HTR-8/SVneo (cell line): ENCODE data around the gene ADAM15.

Source experiments
- DNase-seq: peaks from one replicate; pipeline ENCODE4 v3.0.0; 2011; ENCODE audit warnings: low spot score, mixed read lengths; ENCODE audit not compliant: insufficient read length
- FAIRE-seq: peaks from 2 replicates; lab custom pipeline; 2011; peaks lifted over from hg19 to GRCh38; lab: Jason Lieb, UNC

ADAM15 gene

GRCh38 chr1:155068599-155068998 lies 17.5 kb downstream of the ADAM15 start:
- no peak for FAIRE-seq

GRCh38 chr1:155069551-155070157 lies 18.5 kb downstream of the ADAM15 start:
- FAIRE-seq (no peak), DNase-seq (no peak)

More at GRCh38 chr1:155068599-155068998, 17.5 kb downstream of the ADAM15 start:
- no peak for DNase-seq

GRCh38 chr1:155070158-155070621 lies 19.1 kb downstream of the ADAM15 start:
- FAIRE-seq (no peak), DNase-seq (no peak)

GRCh38 chr1:155070721-155071569 lies 19.8 kb downstream of the ADAM15 start:
- FAIRE-seq (no peak), DNase-seq (no peak)

- DNase-seq (no peak), FAIRE-seq (no peak)
Observed at GRCh38 chr1:155071701-155072100, 20.6 kb downstream of the ADAM15 start.

- DNase-seq, result no peak
- FAIRE-seq, result no peak
Observed at GRCh38 chr1:155072531-155073289, 21.6 kb downstream of the ADAM15 start.

- no peak for DNase-seq
- no peak for FAIRE-seq
Observed at GRCh38 chr1:155073377-155074242, 22.5 kb downstream of the ADAM15 start.

- DNase-seq (no peak), FAIRE-seq (no peak)
Observed at GRCh38 chr1:155075535-155075934, 24.4 kb downstream of the ADAM15 start.

GRCh38 chr1:155076371-155076770 lies 25.3 kb downstream of the ADAM15 start:
- DNase-seq, result no peak
- FAIRE-seq, result no peak

- DNase-seq (no peak), FAIRE-seq (no peak)
Observed at GRCh38 chr1:155077346-155077745, 26.2 kb downstream of the ADAM15 start.

GRCh38 chr1:155077758-155078445 lies 26.8 kb downstream of the ADAM15 start:
- FAIRE-seq, result no peak
- no peak for DNase-seq

- FAIRE-seq, result no peak
- peak; percentile 60 for DNase-seq
Observed at GRCh38 chr1:155078469-155079209, 27.5 kb downstream of the ADAM15 start, which contains the start of gene EFNA3. EFNA3 (plus strand) TSS chr1:155078837; CDS start chr1:155078942, 105 bp downstream.

GRCh38 chr1:155079210-155079486 lies 28.0 kb downstream of the ADAM15 start:
- FAIRE-seq, result no peak

GRCh38 chr1:155079487-155080311 lies 28.6 kb downstream of the ADAM15 start:
- FAIRE-seq (no peak), DNase-seq (no peak)

More at GRCh38 chr1:155079210-155079486, 28.0 kb downstream of the ADAM15 start:
- DNase-seq, result no peak

- DNase-seq (no peak), FAIRE-seq (no peak)
Observed at GRCh38 chr1:155080312-155081228, 29.5 kb downstream of the ADAM15 start.

GRCh38 chr1:155081472-155082300 lies 30.6 kb downstream of the ADAM15 start:
- no peak for FAIRE-seq
- no peak for DNase-seq
